ENCODE data around the gene ITIH3. TPM values are rescaled to one million over a fixed set of nuclear protein-coding genes. Genes with fewer than 3 reads are reported as not detected.

The ITIH3 gene
- total RNA-seq, 4 donors from 2014 or later, result 0.89 to 12.8 (median 1.4) TPM

DNA sequence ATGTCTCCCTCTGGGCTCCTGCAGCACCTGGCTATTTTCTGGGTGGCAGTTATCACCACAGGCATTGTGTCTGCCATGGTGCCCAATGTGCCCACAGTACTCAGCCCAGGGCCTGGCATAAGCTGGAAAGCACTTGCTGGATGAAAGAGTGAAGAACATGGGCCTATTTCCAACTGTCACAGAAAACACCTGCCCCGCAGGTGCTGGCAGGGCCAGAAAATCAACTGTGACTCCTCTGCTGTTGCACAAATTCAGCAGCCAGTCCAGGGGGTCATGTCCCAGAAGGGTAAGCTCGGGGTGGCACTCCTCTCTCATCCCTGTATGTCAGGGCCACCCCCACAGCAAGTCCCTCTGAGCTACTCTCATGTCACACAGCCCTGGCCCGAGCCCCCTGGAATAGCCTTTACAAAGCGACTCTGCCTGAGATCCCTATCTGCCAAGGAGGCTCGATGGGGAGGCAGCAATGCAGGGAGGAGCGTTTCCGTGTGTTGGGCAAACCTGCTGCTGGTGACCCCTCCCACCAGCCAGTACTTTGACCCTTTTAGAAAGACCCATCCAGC is 16.9 kb downstream of the ITIH3 start:
- TF ChIP-seq, protein P1, sequence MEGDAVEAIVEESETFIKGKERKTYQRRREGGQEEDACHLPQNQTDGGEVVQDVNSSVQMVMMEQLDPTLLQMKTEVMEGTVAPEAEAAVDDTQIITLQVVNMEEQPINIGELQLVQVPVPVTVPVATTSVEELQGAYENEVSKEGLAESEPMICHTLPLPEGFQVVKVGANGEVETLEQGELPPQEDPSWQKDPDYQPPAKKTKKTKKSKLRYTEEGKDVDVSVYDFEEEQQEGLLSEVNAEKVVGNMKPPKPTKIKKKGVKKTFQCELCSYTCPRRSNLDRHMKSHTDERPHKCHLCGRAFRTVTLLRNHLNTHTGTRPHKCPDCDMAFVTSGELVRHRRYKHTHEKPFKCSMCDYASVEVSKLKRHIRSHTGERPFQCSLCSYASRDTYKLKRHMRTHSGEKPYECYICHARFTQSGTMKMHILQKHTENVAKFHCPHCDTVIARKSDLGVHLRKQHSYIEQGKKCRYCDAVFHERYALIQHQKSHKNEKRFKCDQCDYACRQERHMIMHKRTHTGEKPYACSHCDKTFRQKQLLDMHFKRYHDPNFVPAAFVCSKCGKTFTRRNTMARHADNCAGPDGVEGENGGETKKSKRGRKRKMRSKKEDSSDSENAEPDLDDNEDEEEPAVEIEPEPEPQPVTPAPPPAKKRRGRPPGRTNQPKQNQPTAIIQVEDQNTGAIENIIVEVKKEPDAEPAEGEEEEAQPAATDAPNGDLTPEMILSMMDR (IDR thresholded peaks at IDR 0.05), result no peak
- no peak for TF ChIP-seq POLR2A (IDR thresholded peaks at IDR 0.05)
- H3K9me3 ChIP-seq, result no peaks in the 10 kb centered on the region
- no peaks in the 10 kb centered on the region for H3K36me3 ChIP-seq
- no peaks in the 10 kb centered on the region for H3K27me3 ChIP-seq
- H3K27ac ChIP-seq, result no peak overlapping the region
- no peak overlapping the region for H3K4me3 ChIP-seq (replicated peaks in 1 of 3)
- DNase-seq, result no peak
- intact Hi-C loops (cut with DNase I), result no loop called here
- no peaks in the 10 kb centered on the region for H3K4me1 ChIP-seq
- WGBS, 2 donors, result 82 to 89% methylated on average over 7 of the region's 7 CpGs

DNA sequence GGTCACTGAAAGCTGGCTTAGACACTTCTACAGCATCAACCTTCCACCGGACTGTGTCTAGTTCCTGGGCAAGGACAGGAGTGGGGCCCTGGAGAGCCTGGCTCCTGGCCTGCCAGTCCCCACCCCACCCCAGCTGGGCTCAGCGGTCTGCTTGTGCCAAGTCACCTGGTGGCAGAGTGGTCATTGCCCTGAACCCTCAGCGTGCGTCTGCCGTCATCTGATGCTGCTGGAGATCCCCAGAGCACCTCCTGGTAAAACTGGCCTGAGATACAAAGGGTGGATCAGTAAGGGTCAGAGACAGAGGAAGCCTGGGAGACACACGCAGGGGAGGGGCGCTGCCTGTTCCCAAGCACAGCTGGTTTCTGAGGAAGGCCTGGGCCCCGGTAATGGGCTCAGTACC is 19.2 kb downstream of the ITIH3 start:
- WGBS, 2 donors, result 90 to 93% methylated on average over 5 to 8 of the region's 8 CpGs
- DNase-seq, result no peak

DNA sequence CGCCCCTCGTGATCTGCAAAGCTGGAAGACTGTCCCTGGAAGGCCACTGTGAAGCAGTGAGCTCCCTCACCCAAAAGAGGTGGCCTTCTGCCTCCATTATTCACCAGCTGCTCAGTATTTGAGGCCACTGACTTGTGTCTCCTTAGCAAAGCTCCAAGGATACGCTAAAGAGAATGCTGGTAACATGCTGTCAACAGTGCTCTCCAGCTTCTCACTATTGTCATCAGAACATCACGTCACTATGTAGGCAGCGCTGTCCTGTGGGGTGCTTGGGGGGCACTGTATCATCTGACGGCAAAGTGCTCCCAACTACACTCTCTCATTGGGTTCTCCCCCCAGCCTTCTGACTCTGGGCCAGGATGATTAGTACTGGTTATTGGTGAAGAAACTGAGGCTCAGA is 21.6 kb downstream of the ITIH3 start:
- TF ChIP-seq, protein P1 (IDR thresholded peaks at IDR 0.05), result no peak
- TF ChIP-seq POLR2A (IDR thresholded peaks at IDR 0.05), result no peak
- H3K27me3 ChIP-seq, result no peaks in the 10 kb centered on the region
- H3K4me3 ChIP-seq (replicated peaks in 1 of 3), result no peak overlapping the region
- H3K4me1 ChIP-seq, result no peaks in the 10 kb centered on the region
- intact Hi-C loops (cut with DNase I), result no loop called here
- H3K27ac ChIP-seq, result no peak overlapping the region
- no peaks in the 10 kb centered on the region for H3K9me3 ChIP-seq
- no peak for DNase-seq
- WGBS, 2 donors, result 91 to 100% methylated on average over 5 to 6 of the region's 6 CpGs
- no peaks in the 10 kb centered on the region for H3K36me3 ChIP-seq

More for the DNA sequence above, 19.2 kb downstream of the ITIH3 start:
- Histone ChIP-seq H3K4me1 (no peaks in the 10 kb centered on the region), H3K4me3 (replicated peaks in 1 of 3) (no peak overlapping the region), H3K36me3 (no peaks in the 10 kb centered on the region), H3K9me3 (no peaks in the 10 kb centered on the region), H3K27me3 (no peaks in the 10 kb centered on the region), H3K27ac (no peak overlapping the region)
- intact Hi-C loops (cut with DNase I), result no loop called here
- TF ChIP-seq POLR2A (IDR thresholded peaks at IDR 0.05), result no peak
- TF ChIP-seq, protein P1 (IDR thresholded peaks at IDR 0.05), result no peak

DNA sequence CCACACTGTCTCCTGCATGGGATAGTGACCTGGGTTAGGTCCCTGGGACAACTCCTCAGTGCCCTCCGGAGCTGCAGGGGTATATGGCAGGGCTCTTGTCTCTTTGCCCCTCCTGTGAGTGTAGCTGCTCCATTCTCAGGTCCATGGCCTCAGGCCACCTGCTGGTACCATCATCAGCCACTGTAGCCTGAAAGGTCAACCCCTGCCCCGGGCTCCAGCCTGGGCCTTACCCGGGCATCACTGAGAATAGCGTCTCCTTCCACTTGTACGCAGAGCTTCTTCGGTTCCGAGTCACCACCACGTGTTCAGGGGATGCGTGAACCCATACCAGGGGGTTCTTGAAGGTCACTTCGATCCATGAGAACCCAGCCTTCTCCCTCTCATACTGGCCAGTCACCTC is 22.1 kb downstream of the ITIH3 start:
- no peaks in the 10 kb centered on the region for H3K9me3 ChIP-seq
- no peaks in the 10 kb centered on the region for H3K27me3 ChIP-seq
- H3K4me1 ChIP-seq, result no peaks in the 10 kb centered on the region
- no peaks in the 10 kb centered on the region for H3K36me3 ChIP-seq
- H3K4me3 ChIP-seq (replicated peaks in 1 of 3), result no peak overlapping the region
- 96 to 100% methylated on average over 7 to 10 of the region's 10 CpGs for whole genome bisulfite sequencing, 2 donors
- intact Hi-C loops (cut with DNase I), result no loop called here
- TF ChIP-seq, protein P1 (IDR thresholded peaks at IDR 0.05), result no peak
- no peak for TF ChIP-seq POLR2A (IDR thresholded peaks at IDR 0.05)
- H3K27ac ChIP-seq, result no peak overlapping the region
- DNase-seq, result no peak

DNA sequence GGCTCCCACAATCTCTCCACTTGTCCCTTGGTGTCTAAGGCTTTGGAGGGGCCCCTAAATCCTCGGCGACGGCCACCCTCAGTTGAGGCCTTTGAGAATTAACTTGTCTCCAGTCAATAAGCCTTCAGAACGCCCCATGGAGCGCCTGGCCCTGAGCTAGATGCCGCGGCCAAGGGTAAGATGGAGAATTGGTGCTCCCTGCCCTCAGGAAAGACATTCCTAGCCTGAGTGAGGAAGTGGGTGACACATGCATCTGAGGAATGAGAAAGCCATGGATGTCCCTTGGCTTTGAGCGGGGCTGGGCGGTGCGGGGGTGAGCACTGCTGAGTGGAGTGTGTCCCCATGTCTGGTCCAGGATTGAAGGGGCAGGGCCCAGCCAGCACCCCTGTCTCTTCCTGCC is 22.6 kb downstream of the ITIH3 start:
- H3K27me3 ChIP-seq, result no peaks in the 10 kb centered on the region
- no peak overlapping the region for H3K27ac ChIP-seq
- no peaks in the 10 kb centered on the region for H3K9me3 ChIP-seq
- intact Hi-C loops (cut with DNase I), result no loop called here
- no peak for DNase-seq
- H3K4me1 ChIP-seq, result no peaks in the 10 kb centered on the region
- H3K4me3 ChIP-seq (replicated peaks in 1 of 3), result no peak overlapping the region
- no peaks in the 10 kb centered on the region for H3K36me3 ChIP-seq
- WGBS, 2 donors, result 95 to 99% methylated on average over 10 of the region's 10 CpGs
- no peak for TF ChIP-seq POLR2A (IDR thresholded peaks at IDR 0.05)
- TF ChIP-seq, protein P1 (IDR thresholded peaks at IDR 0.05), result no peak
